A204.1 (cell line): ENCODE data around the gene FMNL3.

Experiments
- FAIRE-seq: peaks from 2 replicates; lab custom pipeline; 2012; peaks lifted over from hg19 to GRCh38; lab: Jason Lieb, UNC

The FMNL3 gene

DNA sequence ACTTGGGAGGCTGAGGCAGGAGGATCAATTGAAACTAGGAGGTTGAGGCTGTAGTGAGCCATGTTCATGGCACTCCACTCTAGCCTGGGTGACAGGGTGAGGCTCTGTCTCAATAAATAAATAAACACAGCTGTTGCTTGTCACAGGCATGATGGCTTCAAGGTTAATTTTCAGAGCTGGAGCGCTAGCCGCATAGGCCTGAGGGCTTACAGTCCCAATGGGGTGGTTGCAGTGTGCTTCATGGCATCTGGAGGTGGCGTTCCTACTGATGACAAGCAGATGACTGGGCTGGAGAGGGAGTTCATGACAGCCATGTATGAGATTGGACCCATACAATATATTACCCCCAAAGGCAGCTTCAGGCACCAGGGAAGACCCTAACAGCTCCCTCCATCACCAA is 1.6 kb upstream of the FMNL3 start:
- FAIRE-seq: no peak

DNA sequence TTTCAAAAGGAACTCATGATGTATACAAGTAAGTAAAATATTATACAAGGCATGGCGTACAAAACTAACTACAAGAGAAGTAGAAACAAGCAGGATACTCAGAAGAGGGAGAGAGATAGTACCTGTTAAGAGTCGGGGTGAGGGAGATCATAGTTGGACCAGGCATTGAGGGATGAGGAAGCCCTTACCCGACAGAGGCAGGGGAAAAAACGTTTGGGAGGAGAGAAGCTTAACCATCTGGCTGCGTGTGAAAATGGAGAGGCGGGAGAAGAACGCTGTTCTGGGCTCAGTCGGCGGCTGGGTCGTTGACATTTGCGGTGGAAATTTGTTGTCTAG is 575 bp upstream of the FMNL3 start:
- no peak for FAIRE-seq

GRCh38 chr12:49706351-49707127 is 666 bp downstream of the FMNL3 start:
- no peak for FAIRE-seq

GRCh38 chr12:49705479-49706134 is 1.6 kb downstream of the FMNL3 start:
- FAIRE-seq: no peak

GRCh38 chr12:49703647-49704137 is 3.5 kb downstream of the FMNL3 start:
- FAIRE-seq: no peak

GRCh38 chr12:49702676-49703215 is 4.5 kb downstream of the FMNL3 start:
- FAIRE-seq: no peak

GRCh38 chr12:49702009-49702408 is 5.2 kb downstream of the FMNL3 start:
- FAIRE-seq: no peak

GRCh38 chr12:49698619-49699545 is 8.3 kb downstream of the FMNL3 start:
- FAIRE-seq: no peak

DNA sequence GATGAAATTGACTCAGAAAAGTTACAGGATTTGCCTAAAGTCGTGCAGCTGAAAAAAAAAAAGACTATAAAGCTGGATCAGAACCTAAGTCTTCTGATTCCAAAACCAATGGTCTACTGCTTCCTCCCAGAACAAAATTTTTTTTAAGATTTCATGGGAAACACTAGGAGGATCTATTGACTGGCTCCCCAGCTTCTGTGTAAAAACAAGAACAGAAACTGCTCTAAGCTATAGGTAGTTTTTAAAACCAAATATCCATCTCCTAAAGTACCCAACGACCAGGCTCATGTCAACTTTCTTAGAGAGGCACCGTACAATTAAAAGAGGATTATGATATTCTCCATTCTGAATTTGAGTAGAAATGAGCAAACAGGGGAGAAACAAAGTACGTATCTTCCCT is 9.4 kb downstream of the FMNL3 start:
- no peak for FAIRE-seq

- no peak for FAIRE-seq
Observed at GRCh38 chr12:49696723-49697122, 10.5 kb downstream of the FMNL3 start.

- no peak for FAIRE-seq
Observed at GRCh38 chr12:49693931-49694444, 13.2 kb downstream of the FMNL3 start.

DNA sequence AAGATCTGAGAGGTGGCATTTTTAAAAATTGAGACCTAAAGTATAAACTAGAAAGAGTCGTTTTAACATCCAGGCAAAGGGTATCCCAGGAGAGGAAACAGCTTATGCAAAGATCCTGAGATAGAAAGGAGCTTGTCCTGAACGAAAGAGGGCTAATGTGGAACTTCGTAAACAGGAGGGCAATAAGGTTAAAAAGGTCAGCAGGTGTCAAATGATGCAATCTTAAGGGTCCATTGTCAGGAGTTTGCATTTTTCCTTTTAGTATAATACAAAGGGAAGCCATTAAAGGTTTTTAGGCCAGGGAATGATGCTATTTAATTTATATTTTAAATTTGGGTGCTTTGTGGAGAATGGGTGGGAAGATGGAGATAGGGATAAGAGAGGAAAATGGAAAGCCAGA is 14.4 kb downstream of the FMNL3 start:
- FAIRE-seq: no peak

DNA sequence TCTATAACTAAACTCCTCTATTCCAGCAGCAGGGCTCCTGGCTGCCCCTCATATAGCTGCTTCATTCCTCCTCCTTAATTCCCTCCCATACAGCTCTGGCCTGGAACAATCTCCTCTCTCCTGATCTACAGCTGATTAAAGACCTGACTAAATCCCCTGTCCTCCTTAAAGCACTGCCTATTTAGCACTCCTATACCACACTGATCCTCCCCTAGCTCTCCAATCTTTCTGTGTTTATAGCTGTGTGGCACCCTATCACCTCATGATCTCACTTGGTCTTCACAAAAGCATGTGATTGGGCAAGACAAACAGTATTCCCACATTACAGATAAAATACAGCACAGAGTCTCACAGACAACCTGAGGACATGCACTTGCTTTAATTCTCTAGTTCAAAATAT is 17.4 kb downstream of the FMNL3 start:
- no peak for FAIRE-seq

GRCh38 chr12:49689237-49689636 is 18.0 kb downstream of the FMNL3 start:
- no peak for FAIRE-seq

DNA sequence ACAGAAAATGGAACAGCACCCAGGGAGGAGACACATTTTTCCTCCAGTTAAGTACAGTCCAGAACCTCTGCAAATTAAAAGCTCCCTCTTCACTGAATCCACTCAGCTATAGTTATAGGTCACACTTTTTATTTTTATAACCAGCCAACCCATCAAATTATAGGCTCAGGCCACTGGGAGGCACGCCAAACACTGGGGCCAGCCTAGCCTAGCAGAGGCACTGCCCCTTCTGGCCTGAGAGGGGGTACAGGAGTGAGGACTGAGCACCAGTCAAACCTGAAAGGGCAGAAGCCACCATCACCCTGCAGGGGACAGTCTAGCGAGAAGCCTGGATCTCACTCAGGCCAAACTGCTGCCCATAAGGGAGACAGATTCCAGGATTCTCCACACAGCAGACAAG is 19.3 kb downstream of the FMNL3 start:
- FAIRE-seq: no peak

GRCh38 chr12:49684310-49684854 is 22.8 kb downstream of the FMNL3 start:
- no peak for FAIRE-seq

- FAIRE-seq: no peak
Observed at GRCh38 chr12:49683599-49684309, 23.5 kb downstream of the FMNL3 start.

DNA sequence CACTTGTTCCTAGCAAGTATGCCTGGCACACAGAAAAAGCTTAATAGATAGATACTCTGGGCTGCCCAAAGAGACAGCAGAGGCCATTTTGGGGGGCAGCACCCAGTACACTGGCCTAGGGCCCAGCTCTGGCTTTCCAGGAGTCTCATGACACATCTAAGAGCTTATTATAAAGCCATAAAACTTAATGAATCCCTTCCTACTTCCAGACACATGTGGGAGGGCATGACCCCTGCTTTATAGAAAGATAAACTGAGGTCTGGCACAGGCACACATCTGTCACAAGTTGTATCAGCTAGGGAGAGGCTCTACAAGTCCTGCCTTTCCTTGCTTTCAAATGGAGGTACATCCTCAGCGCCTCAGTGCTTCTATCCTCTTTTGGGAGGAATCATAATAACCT is 27.1 kb downstream of the FMNL3 start:
- FAIRE-seq: no peak

DNA sequence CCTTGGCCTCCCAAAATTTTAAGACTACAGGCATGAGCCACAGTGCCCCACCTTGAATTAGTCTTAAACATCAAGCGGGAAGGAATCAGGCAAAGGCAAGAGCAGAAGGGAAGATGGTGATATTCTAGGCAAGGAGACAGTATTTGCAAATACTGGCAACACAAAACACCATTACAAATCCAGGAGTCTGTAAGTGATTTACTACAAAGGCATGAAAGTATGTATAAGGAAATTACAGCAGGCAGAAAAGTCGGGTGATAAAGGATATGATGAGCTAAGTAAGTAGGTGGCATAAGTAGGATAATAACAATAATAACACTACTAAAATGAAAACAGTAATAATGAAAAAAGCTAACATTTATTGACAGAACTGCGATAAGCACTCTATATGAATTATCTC is 28.5 kb downstream of the FMNL3 start:
- FAIRE-seq: no peak

DNA sequence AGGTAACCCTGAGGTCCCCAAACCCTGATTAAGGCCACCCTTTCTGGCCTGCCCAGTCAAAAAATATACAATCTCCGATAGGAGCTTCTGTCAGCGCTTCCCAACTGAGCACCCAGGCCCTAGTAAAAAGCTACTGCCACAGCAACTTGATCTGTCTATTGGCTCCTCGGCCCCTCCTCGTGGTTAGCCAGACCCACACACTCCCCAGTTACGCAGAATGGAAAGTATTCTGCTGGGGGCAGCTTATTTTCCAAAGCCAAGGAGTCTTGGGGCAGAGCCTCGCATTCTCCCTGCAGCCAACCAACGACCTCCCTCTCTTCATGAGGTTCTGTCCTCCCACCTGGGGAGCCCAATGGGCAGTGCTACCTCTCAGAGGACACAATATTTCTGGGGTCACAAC is 32.1 kb downstream of the FMNL3 start:
- no peak for FAIRE-seq

DNA sequence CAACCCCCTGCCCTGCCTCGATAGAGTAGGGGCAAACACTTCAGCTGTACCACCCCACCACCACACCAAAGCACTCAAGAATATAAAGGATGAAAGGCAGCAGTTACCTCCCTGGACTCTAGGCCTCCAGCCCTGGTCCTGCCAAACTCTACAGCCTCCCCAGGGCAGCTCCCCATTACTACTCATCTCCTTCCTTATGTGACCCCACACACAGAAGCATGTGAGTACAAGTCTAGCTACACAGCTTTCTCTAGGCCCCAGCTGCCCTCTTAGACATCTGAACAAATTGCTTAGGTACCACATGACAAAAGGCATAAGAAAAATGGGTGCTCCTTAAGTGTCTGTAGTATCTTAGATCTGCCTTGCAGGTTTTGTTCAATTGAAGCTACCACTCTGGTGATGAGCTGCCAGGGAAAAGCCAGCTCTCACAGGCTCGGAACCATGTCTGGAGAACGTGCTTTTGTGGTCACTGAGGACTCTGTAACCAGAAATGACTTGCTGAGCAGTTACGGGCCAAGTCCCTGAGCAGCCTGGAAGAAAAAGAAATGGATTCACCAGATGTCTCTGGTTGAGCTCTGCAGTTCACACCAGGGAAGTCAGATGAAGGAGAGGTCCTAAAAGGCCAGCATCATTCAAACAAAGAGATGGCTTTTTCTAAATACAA is 32.8 kb downstream of the FMNL3 start:
- no peak for FAIRE-seq
